ENCODE data around the gene PALM3.
"Not testable (repeated sequence)": the region's sequence is repeated elsewhere in the genome, so short reads cannot be mapped to it uniquely, and the experiment has no call there.

PALM3 gene

DNA sequence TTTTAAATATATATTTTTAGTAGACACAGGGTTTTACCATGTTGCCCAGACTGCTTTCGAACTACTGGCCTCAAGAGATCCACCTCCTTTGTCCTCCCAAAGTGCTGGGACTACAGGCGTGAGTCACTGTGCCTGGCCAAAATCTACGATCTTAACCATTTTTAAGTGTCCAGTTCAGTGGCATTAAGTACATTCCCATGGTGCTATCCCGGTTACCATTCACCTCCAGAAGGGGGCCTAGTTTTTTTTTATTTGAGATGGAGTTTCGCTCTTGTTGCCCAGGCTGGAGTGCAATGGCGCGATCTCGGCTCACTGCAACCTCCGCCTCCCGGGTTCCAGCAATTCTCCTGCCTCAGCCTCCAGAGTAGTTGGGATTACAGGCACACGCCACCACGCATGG lies 26.7 kb downstream of the PALM3 start:
- peaks cover 0 to 18% (median 14%) of the 10 kb centered on the region in 5 donors for H3K4me1 ChIP-seq (ENCODE audit: control insufficient read depth in 5 of 5, insufficient read depth in 5 of 5, low read length in 5 of 5)
- not testable (repeated sequence) for H3K27ac ChIP-seq (ENCODE audit: low read depth, low read length); H3K36me3 ChIP-seq (ENCODE audit: control insufficient read depth in 5 of 5, insufficient read depth in 5 of 5, low read length in 5 of 5); H3K9ac ChIP-seq (ENCODE audit: low read length in 5 of 5); H3K9me3 ChIP-seq (ENCODE audit: control insufficient read depth in 5 of 5, low read length in 5 of 5); H3K27me3 ChIP-seq (ENCODE audit: control insufficient read depth in 5 of 5, insufficient read depth in 4 of 5, low read length in 5 of 5); H3K4me3 ChIP-seq (ENCODE audit: low read depth in 1 of 5, low read length in 5 of 5)

GRCh38 chr19:14033946-14034345 lies 27.9 kb downstream of the PALM3 start:
- Histone ChIP-seq H3K9ac (ENCODE audit: low read length in 5 of 5) (no peak overlapping the region), H3K36me3 (ENCODE audit: control insufficient read depth in 5 of 5, insufficient read depth in 5 of 5, low read length in 5 of 5) (no peaks in the 10 kb centered on the region), H3K4me3 (ENCODE audit: low read depth in 1 of 5, low read length in 5 of 5) (no peak overlapping the region), H3K4me1 (ENCODE audit: control insufficient read depth in 5 of 5, insufficient read depth in 5 of 5, low read length in 5 of 5) (peaks cover 0 to 18% (median 14%) of the 10 kb centered on the region in 5 donors), H3K27ac (ENCODE audit: low read depth, low read length) (no peak overlapping the region), H3K27me3 (ENCODE audit: control insufficient read depth in 5 of 5, insufficient read depth in 4 of 5, low read length in 5 of 5) (peaks cover 0 to 7% (median 3%) of the 10 kb centered on the region in 5 donors), H3K9me3 (ENCODE audit: control insufficient read depth in 5 of 5, low read length in 5 of 5) (no peaks in the 10 kb centered on the region)

DNA sequence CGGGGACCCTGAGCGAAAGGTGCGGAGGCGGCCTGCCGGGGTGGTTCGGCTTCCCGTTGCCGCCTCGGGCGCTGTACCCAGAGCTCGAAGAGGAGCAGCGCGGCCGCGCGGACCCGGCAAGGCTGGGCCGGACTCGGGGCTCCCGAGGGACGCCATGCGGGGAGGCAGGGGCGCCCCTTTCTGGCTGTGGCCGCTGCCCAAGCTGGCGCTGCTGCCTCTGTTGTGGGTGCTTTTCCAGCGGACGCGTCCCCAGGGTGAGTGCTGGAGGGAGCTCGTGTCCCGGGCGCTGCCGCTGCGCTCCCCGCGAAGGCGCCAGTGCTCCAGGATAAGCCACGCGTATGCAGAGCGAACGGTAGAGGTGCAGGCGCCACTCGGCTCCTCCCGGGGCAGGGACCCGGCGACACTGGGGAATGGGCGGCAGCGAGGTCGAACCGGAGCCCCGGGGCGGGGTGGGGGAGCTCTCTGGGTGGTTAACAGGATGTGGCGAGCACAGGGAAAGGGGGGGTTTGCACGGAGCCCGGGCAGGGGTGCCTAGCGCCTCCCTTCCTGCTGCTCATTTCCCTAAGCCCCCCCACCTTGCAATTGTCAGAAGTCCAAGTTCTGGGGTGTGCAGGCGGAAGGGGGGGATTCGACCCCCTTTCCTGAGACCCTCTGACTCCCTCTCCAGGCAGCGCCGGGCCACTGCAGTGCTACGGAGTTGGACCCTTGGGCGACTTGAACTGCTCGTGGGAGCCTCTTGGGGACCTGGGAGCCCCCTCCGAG lies 30.0 kb downstream of the PALM3 start, which contains the start of gene IL27RA:
IL27RA (plus strand) TSS at position 44 of the 762 bp plus-strand sequence; CDS start at position 155, 111 bp downstream.
- H3K4me1 ChIP-seq (ENCODE audit: control insufficient read depth in 5 of 5, insufficient read depth in 5 of 5, low read length in 5 of 5), result peaks cover 0 to 18% (median 14%) of the 10 kb centered on the region in 5 donors
- H3K27ac ChIP-seq (ENCODE audit: low read depth, low read length), result peak within 1 kb of the TSS; percentile 23
- peak within 1 kb of the TSS; percentile 57 to 82 (median 77) for H3K4me3 ChIP-seq (ENCODE audit: low read depth in 1 of 5, low read length in 5 of 5)
- H3K36me3 ChIP-seq (ENCODE audit: control insufficient read depth in 5 of 5, insufficient read depth in 5 of 5, low read length in 5 of 5), result no peaks in the 10 kb centered on the region
- H3K9me3 ChIP-seq (ENCODE audit: control insufficient read depth in 5 of 5, low read length in 5 of 5), result no peaks in the 10 kb centered on the region
- peak within 1 kb of the TSS in 3 of 5 donors; percentile 67 to 83 (median 78) for H3K9ac ChIP-seq (ENCODE audit: low read length in 5 of 5)
- H3K27me3 ChIP-seq (ENCODE audit: control insufficient read depth in 5 of 5, insufficient read depth in 4 of 5, low read length in 5 of 5), result peaks cover 2 to 7% (median 3%) of the 10 kb centered on the region in 5 donors

DNA sequence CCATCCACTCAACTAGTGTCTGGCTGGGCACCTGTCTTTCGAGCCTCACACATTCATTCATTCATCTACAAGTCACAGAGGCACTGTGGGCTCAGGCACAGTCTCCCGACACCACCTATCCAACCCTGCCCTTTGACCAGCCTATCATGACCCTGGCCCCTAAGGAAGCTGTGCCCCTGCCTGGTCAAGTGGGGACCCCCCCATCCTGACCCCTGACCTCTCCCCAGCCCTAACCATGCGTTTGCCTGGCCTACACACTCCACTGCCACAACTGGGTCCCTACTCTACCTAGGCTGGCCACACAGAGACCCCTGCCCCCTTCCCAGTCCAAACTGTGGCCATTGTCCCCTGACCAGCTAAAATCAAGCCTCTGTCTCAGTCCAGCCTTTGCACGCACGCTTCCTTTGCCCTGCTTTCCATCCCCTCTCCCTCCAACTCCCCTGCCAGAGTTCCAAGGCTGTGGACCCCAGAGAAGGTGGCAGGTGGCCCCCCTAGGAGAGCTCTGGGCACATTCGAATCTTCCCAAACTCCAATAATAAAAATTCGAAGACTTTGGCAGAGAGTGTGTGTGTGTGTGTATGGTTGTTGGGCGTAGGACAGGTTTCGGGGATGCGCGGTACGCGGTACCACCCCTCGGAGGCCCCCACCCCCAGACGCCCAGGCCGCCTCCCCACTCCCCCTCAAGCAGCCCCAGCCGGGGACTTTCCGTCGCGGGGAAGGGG lies 30.7 kb downstream of the PALM3 start:
- peaks cover 0 to 17% (median 14%) of the 10 kb centered on the region in 5 donors for H3K4me1 ChIP-seq (ENCODE audit: control insufficient read depth in 5 of 5, insufficient read depth in 5 of 5, low read length in 5 of 5)
- no peaks in the 10 kb centered on the region for H3K36me3 ChIP-seq (ENCODE audit: control insufficient read depth in 5 of 5, insufficient read depth in 5 of 5, low read length in 5 of 5)
- H3K4me3 ChIP-seq (ENCODE audit: low read depth in 1 of 5, low read length in 5 of 5), result peak overlapping the region in 4 of 5 donors; percentile 72 to 82 (median 79)
- H3K27me3 ChIP-seq (ENCODE audit: control insufficient read depth in 5 of 5, insufficient read depth in 4 of 5, low read length in 5 of 5), result peaks cover 2 to 7% (median 3%) of the 10 kb centered on the region in 5 donors
- peak overlapping the region in 3 of 5 donors; percentile 36 to 83 (median 67) for H3K9ac ChIP-seq (ENCODE audit: low read length in 5 of 5)
- H3K9me3 ChIP-seq (ENCODE audit: control insufficient read depth in 5 of 5, low read length in 5 of 5), result no peaks in the 10 kb centered on the region
- H3K27ac ChIP-seq (ENCODE audit: low read depth, low read length), result no peak overlapping the region

GRCh38 chr19:14028901-14029300 lies 33.0 kb downstream of the PALM3 start:
- Histone ChIP-seq H3K4me3 (ENCODE audit: low read depth in 1 of 5, low read length in 5 of 5) (no peak overlapping the region), H3K9ac (ENCODE audit: low read length in 5 of 5) (no peak overlapping the region), H3K27ac (ENCODE audit: low read depth, low read length) (no peak overlapping the region), H3K4me1 (ENCODE audit: control insufficient read depth in 5 of 5, insufficient read depth in 5 of 5, low read length in 5 of 5) (peaks cover 0 to 19% (median 14%) of the 10 kb centered on the region in 5 donors), H3K27me3 (ENCODE audit: control insufficient read depth in 5 of 5, insufficient read depth in 4 of 5, low read length in 5 of 5) (peaks cover 2 to 7% (median 3%) of the 10 kb centered on the region in 5 donors), H3K36me3 (ENCODE audit: control insufficient read depth in 5 of 5, insufficient read depth in 5 of 5, low read length in 5 of 5) (no peaks in the 10 kb centered on the region), H3K9me3 (ENCODE audit: control insufficient read depth in 5 of 5, low read length in 5 of 5) (no peaks in the 10 kb centered on the region)

DNA sequence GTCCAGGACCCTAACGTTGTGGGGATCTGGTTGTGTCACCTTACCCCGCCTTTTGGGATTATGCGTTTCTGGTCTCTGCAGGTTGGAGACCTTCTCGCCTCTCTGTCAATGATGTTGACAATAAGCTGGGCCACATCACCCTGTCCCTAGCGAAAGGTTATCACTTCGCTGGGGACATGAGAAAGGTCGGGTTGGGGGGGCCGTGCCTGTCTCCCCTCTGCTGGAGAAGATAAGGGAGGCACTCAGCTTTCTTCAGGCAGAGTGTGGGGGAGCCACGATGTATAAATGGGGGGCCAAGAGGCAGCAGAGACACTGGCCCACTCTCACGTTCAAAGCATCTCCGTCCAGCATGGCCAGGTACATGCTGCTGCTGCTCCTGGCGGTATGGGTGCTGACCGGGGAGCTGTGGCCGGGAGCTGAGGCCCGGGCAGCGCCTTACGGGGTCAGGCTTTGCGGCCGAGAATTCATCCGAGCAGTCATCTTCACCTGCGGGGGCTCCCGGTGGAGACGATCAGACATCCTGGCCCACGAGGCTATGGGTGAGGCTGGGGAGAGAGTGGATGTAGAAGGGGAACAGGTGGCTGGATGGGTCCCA lies 33.9 kb downstream of the PALM3 start, which contains the start of gene RLN3:
RLN3 (plus strand) TSS at position 293 of the 595 bp plus-strand sequence; CDS start at position 350, 57 bp downstream.
- Histone ChIP-seq H3K36me3 (ENCODE audit: control insufficient read depth in 5 of 5, insufficient read depth in 5 of 5, low read length in 5 of 5) (no peaks in the 10 kb centered on the region), H3K27ac (ENCODE audit: low read depth, low read length) (no peak within 1 kb of the TSS), H3K4me3 (ENCODE audit: low read depth in 1 of 5, low read length in 5 of 5) (no peak within 1 kb of the TSS), H3K9ac (ENCODE audit: low read length in 5 of 5) (no peak within 1 kb of the TSS), H3K27me3 (ENCODE audit: control insufficient read depth in 5 of 5, insufficient read depth in 4 of 5, low read length in 5 of 5) (peaks cover 2 to 7% (median 3%) of the 10 kb centered on the region in 5 donors), H3K4me1 (ENCODE audit: control insufficient read depth in 5 of 5, insufficient read depth in 5 of 5, low read length in 5 of 5) (peaks cover 0 to 25% (median 14%) of the 10 kb centered on the region in 5 donors), H3K9me3 (ENCODE audit: control insufficient read depth in 5 of 5, low read length in 5 of 5) (no peaks in the 10 kb centered on the region)

DNA sequence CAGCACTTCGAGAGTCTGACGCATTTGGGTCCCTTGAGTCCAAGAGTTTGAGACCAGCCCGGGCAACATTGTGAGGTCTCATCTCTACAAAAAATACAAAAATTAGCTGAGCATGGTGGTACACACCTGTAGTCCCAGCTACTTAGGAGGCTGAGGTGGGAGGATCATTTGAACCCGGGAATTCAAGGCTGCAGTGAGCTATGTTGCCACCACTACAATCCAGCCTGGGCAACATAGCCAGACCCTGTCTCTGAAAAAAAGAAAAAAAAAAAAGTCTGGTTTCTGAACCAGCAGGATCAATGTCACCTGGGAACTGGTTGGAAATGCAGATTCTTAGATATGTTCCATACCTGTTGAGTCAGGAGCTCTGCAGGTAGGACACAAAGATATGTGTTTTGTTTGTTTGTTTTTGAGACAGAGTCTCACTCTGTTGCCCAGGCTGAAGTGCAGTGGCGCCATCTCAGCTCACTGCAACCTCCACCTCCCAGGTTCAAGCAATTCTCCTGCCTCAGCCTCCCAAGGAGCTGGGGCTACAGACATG lies 35.2 kb downstream of the PALM3 start:
- H3K4me3 ChIP-seq (ENCODE audit: low read depth in 1 of 5, low read length in 5 of 5); H3K27me3 ChIP-seq (ENCODE audit: control insufficient read depth in 5 of 5, insufficient read depth in 4 of 5, low read length in 5 of 5); H3K9ac ChIP-seq (ENCODE audit: low read length in 5 of 5); H3K36me3 ChIP-seq (ENCODE audit: control insufficient read depth in 5 of 5, insufficient read depth in 5 of 5, low read length in 5 of 5); H3K27ac ChIP-seq (ENCODE audit: low read depth, low read length); H3K9me3 ChIP-seq (ENCODE audit: control insufficient read depth in 5 of 5, low read length in 5 of 5): not testable (repeated sequence)
- H3K4me1 ChIP-seq (ENCODE audit: control insufficient read depth in 5 of 5, insufficient read depth in 5 of 5, low read length in 5 of 5), result peaks cover 0 to 19% (median 7%) of the 10 kb centered on the region in 5 donors

DNA sequence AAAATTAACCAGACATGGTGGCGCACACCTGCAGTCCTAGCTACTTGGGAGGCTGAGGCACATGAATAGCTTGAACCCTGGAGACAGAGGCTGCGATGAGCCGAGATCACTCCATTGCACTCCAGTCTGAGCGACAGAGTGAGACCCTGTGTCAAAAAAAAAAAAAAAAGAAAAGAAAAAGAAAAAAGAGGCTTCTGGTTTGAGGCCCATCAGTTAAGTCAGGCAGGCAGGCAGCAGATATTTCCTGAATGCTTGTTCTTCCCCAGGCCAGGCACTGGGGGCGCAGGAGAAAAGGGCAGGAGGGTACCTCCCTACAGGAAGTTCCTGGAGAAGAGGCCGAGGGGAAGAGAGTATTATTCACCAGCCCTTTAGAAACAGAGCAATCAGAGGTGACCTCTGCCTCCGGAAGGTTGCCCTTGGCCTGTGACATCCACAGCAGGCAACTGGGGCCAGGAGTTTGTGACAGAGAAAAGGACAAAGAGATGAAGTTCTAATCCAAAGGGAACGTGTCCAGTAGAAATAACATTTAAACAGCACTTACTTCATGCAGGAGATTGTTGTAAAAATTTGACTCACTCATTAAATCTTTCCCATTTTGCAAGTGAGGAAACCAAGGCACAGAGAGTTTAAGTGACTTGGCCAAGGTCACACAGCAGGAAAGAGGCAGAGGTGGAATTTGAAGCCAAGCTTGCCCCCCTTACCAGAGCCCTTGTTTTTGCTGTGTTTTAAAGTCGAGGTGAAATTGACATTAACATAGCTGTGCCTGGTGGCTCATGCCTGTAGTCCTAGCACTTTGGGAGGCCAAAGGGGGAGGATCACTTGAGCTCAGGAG lies 38.3 kb downstream of the PALM3 start:
- Histone ChIP-seq H3K4me3 (ENCODE audit: low read depth in 1 of 5, low read length in 5 of 5) (no peak overlapping the region), H3K27ac (ENCODE audit: low read depth, low read length) (no peak overlapping the region), H3K36me3 (ENCODE audit: control insufficient read depth in 5 of 5, insufficient read depth in 5 of 5, low read length in 5 of 5) (no peaks in the 10 kb centered on the region), H3K4me1 (ENCODE audit: control insufficient read depth in 5 of 5, insufficient read depth in 5 of 5, low read length in 5 of 5) (peaks cover 0 to 16% (median 0%) of the 10 kb centered on the region in 5 donors), H3K27me3 (ENCODE audit: control insufficient read depth in 5 of 5, insufficient read depth in 4 of 5, low read length in 5 of 5) (peaks cover 0 to 5% (median 0%) of the 10 kb centered on the region in 5 donors), H3K9ac (ENCODE audit: low read length in 5 of 5) (no peak overlapping the region), H3K9me3 (ENCODE audit: control insufficient read depth in 5 of 5, low read length in 5 of 5) (no peaks in the 10 kb centered on the region)

DNA sequence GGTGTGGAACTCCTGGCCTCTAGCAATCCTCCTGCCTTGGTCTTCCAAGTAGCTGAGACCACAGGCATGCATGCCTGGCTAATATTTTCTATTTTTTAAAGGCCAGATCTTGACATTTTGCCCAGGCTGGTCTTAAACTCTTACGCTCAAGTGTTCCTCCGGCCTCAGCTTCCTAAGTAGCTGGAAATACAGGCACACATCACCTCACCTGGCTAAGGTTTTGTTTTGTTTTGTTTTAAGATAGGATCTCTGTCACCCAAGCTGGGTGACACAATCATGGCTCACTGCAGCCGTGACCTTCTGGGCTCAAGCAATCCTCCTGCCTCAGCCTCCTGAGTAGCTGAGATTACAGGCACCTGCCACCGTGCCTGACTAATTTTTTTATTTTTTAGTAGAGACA lies 39.4 kb downstream of the PALM3 start:
- Histone ChIP-seq H3K27ac (ENCODE audit: low read depth, low read length) (no peak overlapping the region), H3K4me3 (ENCODE audit: low read depth in 1 of 5, low read length in 5 of 5) (no peak overlapping the region), H3K4me1 (ENCODE audit: control insufficient read depth in 5 of 5, insufficient read depth in 5 of 5, low read length in 5 of 5) (peaks cover 0 to 17% (median 0%) of the 10 kb centered on the region in 5 donors), H3K36me3 (ENCODE audit: control insufficient read depth in 5 of 5, insufficient read depth in 5 of 5, low read length in 5 of 5) (no peaks in the 10 kb centered on the region), H3K9me3 (ENCODE audit: control insufficient read depth in 5 of 5, low read length in 5 of 5) (no peaks in the 10 kb centered on the region), H3K27me3 (ENCODE audit: control insufficient read depth in 5 of 5, insufficient read depth in 4 of 5, low read length in 5 of 5) (no peaks in the 10 kb centered on the region), H3K9ac (ENCODE audit: low read length in 5 of 5) (no peak overlapping the region)

Measured in subcutaneous abdominal adipose tissue (tissue), 5 donors.